Upper lobe of left lung (tissue), 6 donors: ENCODE measurements around the gene HIVEP2. TPM values are rescaled to one million over a fixed set of nuclear protein-coding genes. Genes with fewer than 3 reads are reported as not detected.
A peak's percentile ranks its signal among the peaks of the same experiment; 100 is the strongest.

ENCODE experiments used
- ATAC-seq, 2 donors: fragments of 200-7000 bp; cut with Tn5 transposase; one replicate each; pipeline ENCODE4 v1.9.1; 2022; ENCODE audit warnings: mild to moderate bottlenecking in 2 of 2, moderate library complexity in 2 of 2; ENCODE audit not compliant: low FRiP score in 2 of 2
- DNase-seq, 2 donors: peaks; one replicate each; pipeline ENCODE4 v3.0.0-alpha.2; 2019 to 2020
- H3K27ac ChIP-seq, 4 donors: fragments of 200-600 bp; sonication (generic); one replicate each; pipeline ENCODE4 v1.5.1; 2016 to 2019
- H3K27me3 ChIP-seq, 4 donors: fragments of 200-600 bp; sonication (generic); one replicate each; pipeline ENCODE4 v1.5.1; 2017 to 2019
- H3K36me3 ChIP-seq, 4 donors: fragments of 200-600 bp; sonication (generic); one replicate each; pipeline ENCODE4 v1.5.1; 2016 to 2019
- H3K4me1 ChIP-seq, 4 donors: fragments of 200-600 bp; sonication (generic); one replicate each; pipeline ENCODE4 v1.5.1; 2018 to 2019
- H3K4me3 ChIP-seq, 4 donors: fragments of 200-600 bp; sonication (generic); one replicate each; pipeline ENCODE4 v1.5.1; 2017 to 2019; ENCODE audit warnings: mild to moderate bottlenecking in 2 of 4, moderate library complexity in 1 of 4
- H3K9me3 ChIP-seq, 4 donors: fragments of 200-600 bp; sonication (generic); one replicate each; pipeline ENCODE4 v1.5.1; 2018 to 2019
- CTCF ChIP-seq, 6 experiments: fragments of 450-650 bp in 4 of 6; fragments of 200-600 bp in 2 of 6; sonication (generic) in 2 of 6; IDR thresholded peaks; one replicate each; pipeline ENCODE4 v1.5.1; 2016 to 2019; ENCODE audit warnings: antibody characterized with exemption in 6 of 6
- EP300 ChIP-seq, 4 donors: sonication (generic); formaldehyde crosslinking; IDR thresholded peaks; one replicate each; pipeline ENCODE4 v1.5.1; 2017; ENCODE audit warnings: antibody characterized with exemption in 4 of 4, control low read depth in 2 of 4
- POLR2A ChIP-seq, 4 donors: fragments of 450-650 bp; IDR thresholded peaks; one replicate each; pipeline ENCODE4 v1.5.1; 2016 to 2017; ENCODE audit warnings: antibody characterized with exemption in 4 of 4, mild to moderate bottlenecking in 2 of 4
- POLR2AphosphoS5 ChIP-seq, 2 donors: sonication (generic); formaldehyde crosslinking; IDR thresholded peaks; one replicate each; pipeline ENCODE4 v1.5.1; 2017; ENCODE audit warnings: antibody characterized with exemption in 2 of 2
- WGBS, 2 donors: methylation state at CpG; one replicate each; pipeline ENCODE4 v1.1.5; 2017 to 2018; 5-methylcytosine and 5-hydroxymethylcytosine counted together
- total RNA-seq, 6 donors: library from RNA; depleted of rRNA in 4 of 6; stranded (reverse); fragments of >200 nt in 4 of 6; gene quantifications; one replicate each; pipeline versions ENCODE4 v1.1.0 to v1.2.1, GENCODE V29; 2016 to 2021
- donor health status: DM: no; HTN: no; CAD: no; lungs with moderate emphysema.
- donor health status: DM: no; HTN: yes; CAD: no; lungs with severe emphysema.

HIVEP2 gene
- total RNA-seq, 6 donors from 2014 or later = 10.4 to 32.5 (median 19.6) TPM

GRCh38 chr6:142808405-142809061, 136.4 kb downstream of the HIVEP2 start:
- TF ChIP-seq CTCF (IDR thresholded peaks at IDR 0.05) (no peak), EP300 (IDR thresholded peaks at IDR 0.05) (no peak)
- WGBS, 2 donors = 96% methylated on average over 5 of the region's 5 CpGs
- H3K27ac ChIP-seq = no peak overlapping the region
- no peaks in the 10 kb centered on the region for H3K4me1 ChIP-seq
- no peak overlapping the region for H3K4me3 ChIP-seq
- ATAC-seq = no peak
- no peaks in the 10 kb centered on the region for H3K9me3 ChIP-seq
- no peaks in the 10 kb centered on the region for H3K36me3 ChIP-seq
- no peaks in the 10 kb centered on the region for H3K27me3 ChIP-seq
- no peak for DNase-seq

GRCh38 chr6:142805042-142805441, 139.9 kb downstream of the HIVEP2 start:
- no peaks in the 10 kb centered on the region for H3K4me1 ChIP-seq
- TF ChIP-seq EP300 (IDR thresholded peaks at IDR 0.05) (no peak), CTCF (IDR thresholded peaks at IDR 0.05) (no peak), POLR2AphosphoS5 (IDR thresholded peaks at IDR 0.05) (no peak), POLR2A (IDR thresholded peaks at IDR 0.05) (no peak)
- H3K4me3 ChIP-seq = no peak overlapping the region
- DNase-seq (peak in 1 of 2 donors; percentile 30), ATAC-seq (no peak)
- no peaks in the 10 kb centered on the region for H3K9me3 ChIP-seq
- H3K36me3 ChIP-seq = no peaks in the 10 kb centered on the region
- no peaks in the 10 kb centered on the region for H3K27me3 ChIP-seq
- WGBS, 2 donors = 88 to 97% methylated on average over 1 of the region's 1 CpG
- H3K27ac ChIP-seq = no peak overlapping the region

- TF ChIP-seq POLR2AphosphoS5 (IDR thresholded peaks at IDR 0.05) (no peak), EP300 (IDR thresholded peaks at IDR 0.05) (no peak), CTCF (IDR thresholded peaks at IDR 0.05) (no peak), POLR2A (IDR thresholded peaks at IDR 0.05) (no peak)
- H3K36me3 ChIP-seq = no peaks in the 10 kb centered on the region
- no peaks in the 10 kb centered on the region for H3K27me3 ChIP-seq
- no peaks in the 10 kb centered on the region for H3K4me1 ChIP-seq
- H3K27ac ChIP-seq = no peak overlapping the region
- DNase-seq (no peak), ATAC-seq (no peak)
- no peak overlapping the region for H3K4me3 ChIP-seq
- H3K9me3 ChIP-seq = no peaks in the 10 kb centered on the region
Observed at GRCh38 chr6:142804490-142804889, 140.5 kb downstream of the HIVEP2 start.

- Histone ChIP-seq H3K4me1 (no peaks in the 10 kb centered on the region), H3K9me3 (no peaks in the 10 kb centered on the region), H3K27me3 (no peaks in the 10 kb centered on the region), H3K4me3 (no peak overlapping the region), H3K27ac (no peak overlapping the region), H3K36me3 (no peaks in the 10 kb centered on the region)
- ATAC-seq (no peak), DNase-seq (no peak)
- whole genome bisulfite sequencing, 2 donors = 95 to 97% methylated on average over 2 of the region's 2 CpGs
- TF ChIP-seq EP300 (IDR thresholded peaks at IDR 0.05) = no peak
- no peak for TF ChIP-seq CTCF (IDR thresholded peaks at IDR 0.05)
- no peak for TF ChIP-seq POLR2A (IDR thresholded peaks at IDR 0.05)
- no peak for TF ChIP-seq POLR2AphosphoS5 (IDR thresholded peaks at IDR 0.05)
Observed at GRCh38 chr6:142803495-142804058, 141.4 kb downstream of the HIVEP2 start.

GRCh38 chr6:142803032-142803431, 141.9 kb downstream of the HIVEP2 start:
- Histone ChIP-seq H3K9me3 (no peaks in the 10 kb centered on the region), H3K4me1 (no peaks in the 10 kb centered on the region), H3K27ac (no peak overlapping the region), H3K36me3 (no peaks in the 10 kb centered on the region), H3K27me3 (no peaks in the 10 kb centered on the region), H3K4me3 (no peak overlapping the region)
- ATAC-seq = no peak
- no peak for DNase-seq
- no peak for TF ChIP-seq POLR2A (IDR thresholded peaks at IDR 0.05)
- no peak for TF ChIP-seq EP300 (IDR thresholded peaks at IDR 0.05)
- TF ChIP-seq POLR2AphosphoS5 (IDR thresholded peaks at IDR 0.05) = no peak
- TF ChIP-seq CTCF (IDR thresholded peaks at IDR 0.05) = no peak
